Astrocyte (in vitro differentiated cells and primary cell): ENCODE data around the gene KIAA0040. TPM values are rescaled to one million over a fixed set of nuclear protein-coding genes. Genes with fewer than 3 reads are reported as not detected.

Experiments
- DNase-seq: peaks from one replicate; pipeline ENCODE4 v3.0.0-alpha.2; 2010; ENCODE audit warnings: low read depth
- FAIRE-seq: peaks from 2 replicates; lab custom pipeline; 2011; peaks lifted over from hg19 to GRCh38; lab: Jason Lieb, UNC
- H2AFZ ChIP-seq: 2 replicates; pipeline ENCODE4 v1.6.0; 2012; ENCODE audit warnings: low read depth, low read length, inconsistent platforms
- H3K27ac ChIP-seq: 2 replicates; pipeline ENCODE4 v1.5.1; 2011; ENCODE audit warnings: low read depth, low read length, inconsistent platforms
- H3K27me3 ChIP-seq: 2 replicates; pipeline ENCODE4 v1.6.0; 2011; ENCODE audit warnings: low read length, inconsistent platforms; ENCODE audit not compliant: insufficient read depth
- H3K36me3 ChIP-seq: 2 replicates; pipeline ENCODE4 v1.5.1; 2011; ENCODE audit warnings: low read length, inconsistent platforms; ENCODE audit not compliant: insufficient read depth
- H3K4me1 ChIP-seq: 2 replicates; pipeline ENCODE4 v1.5.1; 2011; ENCODE audit warnings: low read length, inconsistent platforms; ENCODE audit not compliant: insufficient read depth
- H3K4me2 ChIP-seq: 2 replicates; pipeline ENCODE4 v1.6.0; 2012; ENCODE audit warnings: low read length, inconsistent platforms
- H3K4me3 ChIP-seq: 2 replicates; pipeline ENCODE4 v1.5.1; 2011; ENCODE audit warnings: low read depth, mild to moderate bottlenecking, low read length, inconsistent platforms; ENCODE audit not compliant: insufficient read depth
- H3K79me2 ChIP-seq: 2 replicates; pipeline ENCODE4 v1.6.0; 2012; ENCODE audit warnings: mild to moderate bottlenecking, low read length, inconsistent platforms; ENCODE audit not compliant: insufficient read depth
- H3K9ac ChIP-seq: 2 replicates; pipeline ENCODE4 v1.6.0; 2012; ENCODE audit warnings: mild to moderate bottlenecking, low read length, inconsistent platforms
- H3K9me3 ChIP-seq: 2 replicates; pipeline ENCODE4 v1.5.1; 2012; ENCODE audit warnings: low read depth, mild to moderate bottlenecking, low read length, inconsistent platforms; ENCODE audit not compliant: insufficient read depth
- H4K20me1 ChIP-seq: 2 replicates; pipeline ENCODE4 v1.6.0; 2012; ENCODE audit warnings: low read length, inconsistent platforms; ENCODE audit not compliant: insufficient read depth
- H3K27ac Mint-ChIP-seq: one replicate; pipeline ENCODE4 v1.8.0; 2021; ENCODE audit warnings: mild to moderate bottlenecking, mixed read lengths; ENCODE audit not compliant: unreplicated experiment
- H3K27me3 Mint-ChIP-seq: one replicate; pipeline ENCODE4 v1.8.0; 2021; ENCODE audit warnings: low read depth, mixed read lengths; ENCODE audit not compliant: unreplicated experiment
- H3K36me3 Mint-ChIP-seq: one replicate; pipeline ENCODE4 v1.8.0; 2021; ENCODE audit warnings: low read depth, mixed read lengths; ENCODE audit not compliant: unreplicated experiment
- H3K4me1 Mint-ChIP-seq: one replicate; pipeline ENCODE4 v1.8.0; 2021; ENCODE audit warnings: low read depth, mixed read lengths; ENCODE audit not compliant: unreplicated experiment
- H3K4me3 Mint-ChIP-seq: one replicate; pipeline ENCODE4 v1.8.0; 2021; ENCODE audit warnings: mild to moderate bottlenecking, moderate library complexity, mixed read lengths; ENCODE audit not compliant: unreplicated experiment
- H3K9me3 Mint-ChIP-seq: one replicate; pipeline ENCODE4 v1.8.0; 2021; ENCODE audit warnings: mild to moderate bottlenecking, mixed read lengths; ENCODE audit not compliant: unreplicated experiment
- EZH2 ChIP-seq: IDR thresholded peaks from 2 replicates; pipeline ENCODE4 v1.6.1; 2012; ENCODE audit warnings: mild to moderate bottlenecking, low read length, inconsistent platforms; ENCODE audit not compliant: insufficient read depth
- total RNA-seq: library from RNA; stranded (reverse); gene quantifications from 2 replicates; pipeline ENCODE4 v1.2.1, GENCODE V29; 2021
- TF ChIP-seq, protein P1 (sequence below): IDR thresholded peaks from 2 replicates; pipeline ENCODE4 v1.5.1; 2011; ENCODE audit warnings: low read depth, mild to moderate bottlenecking, inconsistent platforms, low read length, moderate library complexity; ENCODE audit not compliant: insufficient read depth

KIAA0040 gene
- total RNA-seq, 1 donor from 2014 or later: 5.0 TPM

DNA sequence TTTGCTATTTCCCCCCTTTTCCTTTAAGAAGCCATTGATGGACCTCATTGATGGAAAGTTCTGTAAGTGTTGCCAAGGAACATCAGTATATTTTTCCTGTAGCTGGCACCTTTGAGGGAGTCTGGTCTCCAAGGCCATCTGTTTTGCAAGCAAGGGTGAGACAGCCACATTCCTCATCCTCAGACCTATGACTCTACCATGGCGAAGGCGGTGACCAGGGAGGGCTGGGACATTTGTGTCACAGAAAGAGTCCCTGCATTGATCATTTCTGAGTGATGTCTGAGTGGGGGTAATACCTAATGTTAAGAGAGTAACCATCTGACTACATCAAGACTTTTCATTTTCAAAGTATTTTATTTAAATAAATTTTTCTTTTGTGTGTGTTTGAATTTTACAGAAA, 35.4 kb downstream of the KIAA0040 start:
- Histone ChIP-seq H3K27ac (no peak overlapping the region), H3K9me3 (no peaks in the 10 kb centered on the region), H3K4me2 (no peak overlapping the region), H3K79me2 (no peaks in the 10 kb centered on the region), H3K36me3 (no peaks in the 10 kb centered on the region), H4K20me1 (no peaks in the 10 kb centered on the region), H3K4me3 (no peak overlapping the region), H3K9ac (no peak overlapping the region), H3K4me1 (no peaks in the 10 kb centered on the region), H3K27me3 (no peaks in the 10 kb centered on the region), H2AFZ (no peak overlapping the region)
- DNase-seq (no peak), FAIRE-seq (no peak)
- Mint-ChIP-seq H3K27ac (no peak overlapping the region), H3K4me3 (no peak overlapping the region), H3K27me3 (peaks cover 27% of the 10 kb centered on the region), H3K4me1 (peaks cover 7% of the 10 kb centered on the region), H3K9me3 (no peaks in the 10 kb centered on the region), H3K36me3 (peaks cover 2% of the 10 kb centered on the region)
- TF ChIP-seq, protein P1, sequence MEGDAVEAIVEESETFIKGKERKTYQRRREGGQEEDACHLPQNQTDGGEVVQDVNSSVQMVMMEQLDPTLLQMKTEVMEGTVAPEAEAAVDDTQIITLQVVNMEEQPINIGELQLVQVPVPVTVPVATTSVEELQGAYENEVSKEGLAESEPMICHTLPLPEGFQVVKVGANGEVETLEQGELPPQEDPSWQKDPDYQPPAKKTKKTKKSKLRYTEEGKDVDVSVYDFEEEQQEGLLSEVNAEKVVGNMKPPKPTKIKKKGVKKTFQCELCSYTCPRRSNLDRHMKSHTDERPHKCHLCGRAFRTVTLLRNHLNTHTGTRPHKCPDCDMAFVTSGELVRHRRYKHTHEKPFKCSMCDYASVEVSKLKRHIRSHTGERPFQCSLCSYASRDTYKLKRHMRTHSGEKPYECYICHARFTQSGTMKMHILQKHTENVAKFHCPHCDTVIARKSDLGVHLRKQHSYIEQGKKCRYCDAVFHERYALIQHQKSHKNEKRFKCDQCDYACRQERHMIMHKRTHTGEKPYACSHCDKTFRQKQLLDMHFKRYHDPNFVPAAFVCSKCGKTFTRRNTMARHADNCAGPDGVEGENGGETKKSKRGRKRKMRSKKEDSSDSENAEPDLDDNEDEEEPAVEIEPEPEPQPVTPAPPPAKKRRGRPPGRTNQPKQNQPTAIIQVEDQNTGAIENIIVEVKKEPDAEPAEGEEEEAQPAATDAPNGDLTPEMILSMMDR: no peak
- no peak for TF ChIP-seq EZH2

DNA sequence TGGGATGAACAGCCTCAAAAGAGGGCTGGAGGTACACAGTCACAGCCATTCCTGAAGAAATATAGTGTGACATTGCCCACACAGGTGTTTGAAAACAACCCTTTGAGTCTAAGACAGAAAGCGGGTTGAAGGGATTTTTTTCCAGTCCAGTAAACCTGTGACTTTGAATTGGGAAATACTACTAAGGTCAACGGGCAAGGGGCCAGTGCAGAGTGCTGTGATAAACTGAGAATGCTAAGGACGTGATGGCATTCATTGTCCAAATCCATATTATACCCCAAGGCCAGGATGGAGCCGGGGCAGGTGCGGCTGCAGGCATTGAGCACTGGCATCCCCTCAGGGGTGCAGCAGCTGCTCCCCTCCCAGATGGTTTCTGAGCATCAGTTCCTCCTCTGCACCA, 36.6 kb downstream of the KIAA0040 start:
- Histone ChIP-seq H3K9ac (no peak overlapping the region), H3K79me2 (no peaks in the 10 kb centered on the region), H2AFZ (no peak overlapping the region), H3K4me2 (no peak overlapping the region), H3K27me3 (peaks cover 8% of the 10 kb centered on the region), H3K36me3 (no peaks in the 10 kb centered on the region), H3K27ac (no peak overlapping the region), H3K4me3 (no peak overlapping the region), H3K4me1 (no peaks in the 10 kb centered on the region), H3K9me3 (no peaks in the 10 kb centered on the region), H4K20me1 (no peaks in the 10 kb centered on the region)
- Mint-ChIP-seq H3K36me3 (peaks cover 2% of the 10 kb centered on the region), H3K4me1 (peaks cover 7% of the 10 kb centered on the region), H3K27ac (no peak overlapping the region), H3K9me3 (no peaks in the 10 kb centered on the region), H3K4me3 (no peak overlapping the region), H3K27me3 (peaks cover 36% of the 10 kb centered on the region)
- no peak for DNase-seq
- FAIRE-seq: no peak
- TF ChIP-seq EZH2: no peak
- TF ChIP-seq, protein P1: no peak

DNA sequence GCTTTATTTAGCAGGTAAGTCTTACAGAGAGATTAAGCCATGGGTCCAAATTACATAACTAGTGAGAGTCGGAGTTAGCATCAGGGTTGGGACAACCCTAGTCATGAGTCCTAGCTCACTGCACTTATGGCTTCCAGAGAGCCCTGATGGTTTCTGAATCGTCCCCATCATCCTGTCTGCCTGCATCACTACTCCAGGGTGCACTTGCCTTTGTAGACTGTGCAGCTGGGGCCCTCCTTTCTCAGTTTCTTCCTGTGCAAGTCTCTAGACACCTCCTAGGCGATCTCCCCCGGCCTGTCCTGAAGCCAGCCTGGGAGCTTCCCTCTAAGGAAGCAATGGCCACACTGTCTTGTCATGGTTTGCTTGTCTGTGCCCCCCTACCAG, 37.1 kb downstream of the KIAA0040 start:
- FAIRE-seq: no peak
- H3K4me1 ChIP-seq: peaks cover 3% of the 10 kb centered on the region
- no peak overlapping the region for H3K27ac Mint-ChIP-seq
- no peaks in the 10 kb centered on the region for H3K9me3 ChIP-seq
- no peak overlapping the region for H3K4me3 ChIP-seq
- no peaks in the 10 kb centered on the region for H3K79me2 ChIP-seq
- H3K9ac ChIP-seq: no peak overlapping the region
- no peaks in the 10 kb centered on the region for H3K9me3 Mint-ChIP-seq
- H3K27me3 ChIP-seq: peaks cover 8% of the 10 kb centered on the region
- no peak overlapping the region for H3K4me2 ChIP-seq
- DNase-seq: no peak
- H4K20me1 ChIP-seq: no peaks in the 10 kb centered on the region
- no peak overlapping the region for H3K27ac ChIP-seq
- H3K27me3 Mint-ChIP-seq: peaks cover 41% of the 10 kb centered on the region
- TF ChIP-seq EZH2: no peak
- TF ChIP-seq, protein P1: no peak
- no peaks in the 10 kb centered on the region for H3K36me3 ChIP-seq
- no peak overlapping the region for H3K4me3 Mint-ChIP-seq
- H3K4me1 Mint-ChIP-seq: peaks cover 11% of the 10 kb centered on the region
- no peaks in the 10 kb centered on the region for H3K36me3 Mint-ChIP-seq
- no peak overlapping the region for H2AFZ ChIP-seq
